Fibroblast of the conjunctiva (primary cell): ENCODE results near the gene ADAMTSL1.

ENCODE experiments used
- DNase-seq: peaks from one replicate; pipeline ENCODE4 v3.0.0-alpha.2; 2010; ENCODE audit warnings: low read depth

ADAMTSL1 gene

DNA sequence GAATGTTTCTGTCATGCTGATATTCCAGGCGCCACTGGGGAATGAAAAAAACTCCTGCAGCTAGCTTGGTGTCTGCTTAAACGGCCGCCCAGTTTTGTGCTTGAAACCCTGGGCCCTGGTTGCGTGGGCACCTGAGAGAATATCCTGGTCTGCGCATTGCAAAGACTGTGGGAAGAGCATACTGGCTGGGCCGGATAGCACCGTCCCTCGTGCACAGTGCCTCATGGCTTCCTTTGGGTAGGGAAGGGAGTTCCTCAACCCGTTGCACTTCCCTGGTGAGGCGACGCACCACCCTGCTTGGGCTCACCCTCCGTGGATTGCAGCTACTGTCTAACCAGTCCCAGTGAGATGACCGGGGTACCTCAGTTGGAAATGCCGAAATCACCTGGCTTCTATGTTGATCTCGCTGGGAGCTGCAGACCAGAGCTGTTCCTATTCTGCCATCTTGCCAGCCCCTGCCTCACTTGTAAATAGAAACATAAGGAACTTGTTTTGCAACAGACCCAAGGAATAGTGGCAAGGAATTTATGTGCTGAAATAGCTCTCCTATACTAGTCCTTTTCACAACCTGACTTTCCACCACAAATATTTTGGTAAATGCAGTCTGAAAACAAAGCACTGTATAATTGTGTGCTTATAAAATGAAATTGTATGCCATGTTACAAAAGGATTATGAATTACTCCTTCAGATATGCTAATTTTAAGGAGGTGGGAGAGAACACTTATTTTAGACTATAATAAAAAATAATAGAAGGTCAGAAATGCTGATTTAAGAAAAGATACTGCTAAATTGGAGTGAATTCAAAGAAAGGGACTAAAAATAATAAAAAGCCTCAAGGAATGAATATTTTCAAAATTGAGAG, 90.3 kb downstream of the ADAMTSL1 start:
- DNase-seq, result no peak

DNA sequence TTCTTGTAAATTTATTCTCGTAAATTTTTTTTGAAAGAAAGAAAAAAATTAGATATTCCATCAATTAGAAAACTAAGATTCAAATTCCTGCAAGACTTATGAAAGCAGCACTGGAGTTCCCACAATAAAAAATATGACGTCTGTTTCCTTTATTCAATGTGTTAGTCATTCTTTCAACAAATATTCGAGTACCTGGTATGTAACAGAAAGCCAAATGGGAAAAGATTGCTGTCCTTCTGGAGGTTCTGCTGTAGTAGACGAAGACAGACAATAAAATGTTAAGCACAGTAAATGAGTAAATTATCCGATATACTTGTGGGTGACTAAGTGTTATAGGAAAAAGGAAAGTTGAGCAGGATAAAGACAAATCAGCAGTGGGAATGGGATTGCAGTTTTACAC, 92.2 kb downstream of the ADAMTSL1 start:
- peak; percentile 4 for DNase-seq

DNA sequence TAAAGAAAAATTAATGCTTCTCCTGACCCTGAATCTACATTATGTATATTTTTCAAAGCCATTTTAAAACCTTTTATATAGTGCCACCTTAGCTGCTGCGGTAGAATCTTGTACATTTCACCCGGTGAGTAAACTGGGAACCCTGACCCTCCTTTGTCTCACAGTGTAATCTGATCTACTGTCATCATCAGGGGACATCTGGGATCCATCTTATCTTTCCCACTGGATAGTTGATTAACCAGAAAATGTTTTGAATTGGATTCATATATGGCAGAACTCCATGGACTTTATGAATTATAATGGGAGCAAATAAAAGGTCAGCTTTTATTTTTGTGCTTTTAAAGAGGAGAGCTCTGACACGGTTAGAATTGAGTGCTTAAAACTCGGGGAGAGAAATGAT, 95.0 kb downstream of the ADAMTSL1 start:
- no peak for DNase-seq

DNA sequence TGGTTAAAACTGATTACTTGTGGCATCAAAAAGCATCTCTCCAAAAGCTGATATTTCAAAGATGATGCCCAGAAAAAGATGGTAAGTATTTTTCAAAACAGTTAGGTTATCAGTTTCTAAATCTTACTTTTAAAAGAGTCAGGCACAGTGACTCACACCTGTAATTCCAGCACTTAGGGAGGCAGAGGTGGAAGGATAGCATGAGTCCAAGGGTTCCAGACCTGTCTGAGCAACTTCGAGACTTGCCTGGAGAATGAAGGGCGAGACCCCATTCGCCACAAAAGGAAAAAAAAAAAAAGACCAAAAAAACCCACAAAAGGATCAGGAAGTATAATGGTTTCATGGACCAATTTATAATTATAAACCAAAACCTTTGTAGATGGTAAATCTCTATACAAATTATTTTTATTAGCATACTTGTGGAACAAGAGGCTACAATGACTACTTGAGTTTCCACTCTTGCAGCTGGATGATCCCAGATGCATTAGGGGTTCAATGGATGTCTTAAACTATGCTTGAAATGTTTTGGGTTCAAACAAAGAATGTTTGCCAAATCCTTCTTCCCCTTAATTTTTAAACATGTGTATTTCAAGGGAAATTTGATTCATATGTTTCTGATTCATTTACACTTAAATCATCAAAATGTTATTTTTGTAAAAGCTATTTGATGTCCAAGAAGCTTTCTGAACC, 96.1 kb downstream of the ADAMTSL1 start:
- DNase-seq, result peak; percentile 5

DNA sequence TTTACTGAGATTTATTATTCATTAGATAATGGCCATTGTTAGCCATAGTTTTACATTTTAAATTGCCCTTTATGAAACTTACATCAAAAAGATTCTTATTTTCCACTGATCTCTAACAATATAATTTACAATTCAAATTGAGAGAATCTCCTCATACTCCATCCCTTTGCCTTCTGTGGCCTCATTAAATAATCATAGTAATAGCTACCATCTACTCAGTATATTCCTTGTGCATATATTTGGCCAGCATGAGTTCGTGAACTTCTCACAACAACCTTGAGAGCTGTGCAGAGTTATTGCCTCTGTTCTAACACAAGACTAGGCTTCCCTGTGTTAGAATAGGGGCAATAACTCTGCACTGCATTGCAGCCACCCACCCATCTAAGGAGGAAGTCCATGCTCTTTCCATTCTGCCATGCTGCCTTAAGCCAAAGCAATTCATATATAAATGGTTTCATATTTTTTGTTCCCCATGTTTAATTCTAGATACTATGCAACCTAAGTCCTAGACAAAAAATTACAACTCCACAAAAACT, 99.1 kb downstream of the ADAMTSL1 start:
- no peak for DNase-seq

DNA sequence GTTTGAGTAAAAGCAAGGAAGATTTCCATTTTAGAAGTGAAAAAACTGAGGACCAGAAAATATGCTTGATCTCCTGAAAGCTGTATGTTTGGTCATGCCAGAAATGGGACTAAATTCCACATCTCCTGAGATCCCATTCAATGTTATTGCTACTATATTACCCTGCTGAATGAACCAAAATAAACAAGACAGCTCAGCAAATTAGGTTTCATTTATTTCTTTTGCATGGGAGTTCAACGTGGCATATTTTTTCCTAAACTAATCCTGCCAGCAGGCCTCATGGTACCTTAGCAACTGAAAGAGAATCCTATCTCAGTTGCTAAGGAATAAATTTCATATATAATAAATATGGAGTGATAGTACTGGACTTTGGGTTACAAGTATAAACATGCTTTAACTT, 101.7 kb downstream of the ADAMTSL1 start:
- no peak for DNase-seq

DNA sequence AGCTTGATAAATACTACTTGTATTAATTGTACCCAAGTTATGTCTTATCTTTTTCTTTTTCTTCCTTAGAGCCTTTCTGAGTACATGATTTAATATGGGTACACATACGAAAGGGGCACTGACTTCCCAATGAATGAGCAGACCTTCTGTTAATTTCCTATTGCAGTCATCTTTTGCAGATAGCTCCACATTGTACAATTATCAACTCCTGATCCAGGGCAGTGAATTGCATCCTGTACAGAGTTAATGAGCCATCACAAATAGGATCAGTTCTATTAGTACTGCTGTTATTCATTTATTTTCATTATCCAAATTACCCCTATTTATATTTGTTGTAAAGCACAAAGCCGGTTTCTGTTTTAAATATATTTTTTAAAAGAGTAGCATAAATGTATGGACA, 105.6 kb downstream of the ADAMTSL1 start:
- DNase-seq, result no peak

DNA sequence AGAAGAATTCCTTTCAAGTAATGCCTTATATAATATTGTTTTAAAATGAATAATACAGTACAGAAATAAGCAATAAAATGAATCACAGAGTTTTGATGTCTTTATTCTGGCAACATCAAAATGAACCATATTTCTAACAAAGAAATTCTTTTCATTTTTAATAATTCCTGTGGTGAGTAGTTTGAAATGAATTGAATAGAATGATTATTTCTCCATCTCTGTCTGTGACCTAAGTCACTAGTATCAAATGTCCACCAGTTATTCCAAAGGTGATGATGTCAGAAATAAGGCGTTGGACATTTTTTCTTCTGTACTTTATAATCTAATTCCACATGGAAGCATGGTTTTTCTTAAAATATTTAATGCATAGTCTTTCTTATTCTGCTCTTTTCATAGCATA, 106.2 kb downstream of the ADAMTSL1 start:
- DNase-seq, result no peak

DNA sequence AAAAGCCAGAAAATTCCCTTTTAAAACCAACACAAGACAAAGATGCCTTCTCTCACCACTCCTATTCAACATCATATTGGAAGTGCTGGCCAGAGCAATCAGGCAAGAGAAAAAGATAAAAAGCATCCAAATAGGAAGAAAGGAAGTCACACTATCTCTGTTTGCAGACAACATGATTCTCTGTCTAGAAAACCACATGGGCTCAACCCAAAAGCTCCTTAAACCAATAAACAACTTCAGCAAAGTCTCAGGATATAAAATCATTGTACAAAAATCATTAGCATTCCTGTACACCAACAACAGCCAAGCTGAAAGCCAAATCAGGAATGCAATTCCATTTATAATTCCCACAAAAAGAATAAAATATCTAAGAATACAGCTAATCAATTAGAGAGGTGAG, 112.0 kb downstream of the ADAMTSL1 start:
- DNase-seq, result no peak

DNA sequence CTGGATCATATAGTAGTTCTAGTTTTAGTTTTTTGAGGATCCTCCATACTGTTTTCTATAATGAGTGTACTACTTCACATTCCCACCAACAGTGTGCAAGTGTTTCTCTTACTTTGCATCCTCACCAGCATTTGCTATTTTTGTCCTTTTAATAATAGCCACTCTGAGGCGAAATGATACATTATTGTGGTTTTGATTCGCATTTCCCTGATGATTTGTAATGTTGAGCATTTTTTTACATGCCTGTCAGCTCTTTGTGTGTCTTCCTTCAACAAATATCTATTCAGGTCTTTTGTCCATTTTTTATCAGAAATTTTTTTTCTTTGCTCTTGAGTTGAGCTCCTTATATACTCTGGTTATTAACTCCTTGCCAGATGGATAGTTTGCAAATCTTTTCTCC, 114.0 kb downstream of the ADAMTSL1 start:
- no peak for DNase-seq

DNA sequence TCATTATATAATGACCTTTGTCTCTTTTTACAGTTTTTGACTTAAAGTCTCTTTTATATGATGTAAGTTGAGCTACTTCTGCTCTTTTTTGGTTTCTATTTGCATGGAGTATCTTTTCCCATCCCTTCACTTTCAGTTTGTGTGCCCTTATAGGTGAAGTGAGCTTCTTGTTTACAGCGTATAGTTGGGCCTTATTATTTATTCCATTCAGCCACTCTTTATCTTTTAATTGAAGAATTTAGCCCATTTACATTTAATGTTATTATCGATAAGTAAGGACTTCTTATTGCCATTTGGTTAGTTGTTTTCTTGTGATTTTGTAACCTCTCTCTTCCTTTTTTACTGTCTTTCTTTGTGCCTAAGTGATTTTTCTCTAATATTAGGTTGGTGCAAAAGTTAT, 117.3 kb downstream of the ADAMTSL1 start:
- DNase-seq, result no peak

DNA sequence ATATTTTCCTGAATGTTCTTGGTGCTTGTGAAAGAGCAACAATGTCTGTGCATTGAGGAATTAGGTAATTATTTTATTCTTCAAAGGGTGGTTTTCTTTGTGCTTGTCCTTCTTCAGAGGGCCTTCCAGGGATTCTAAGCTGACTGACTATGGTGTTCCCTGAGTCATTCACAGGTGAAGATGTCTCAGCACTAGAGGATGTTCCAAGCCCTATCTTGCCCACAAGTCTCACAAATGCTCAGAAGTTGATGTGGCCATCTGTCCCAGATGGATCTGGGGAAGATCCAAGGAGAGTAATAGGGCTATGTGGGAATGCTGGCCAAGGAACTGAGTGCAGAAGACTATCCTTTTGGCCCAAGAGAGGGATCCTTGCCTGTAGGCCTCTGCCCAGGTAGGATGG, 120.9 kb downstream of the ADAMTSL1 start:
- no peak for DNase-seq

DNA sequence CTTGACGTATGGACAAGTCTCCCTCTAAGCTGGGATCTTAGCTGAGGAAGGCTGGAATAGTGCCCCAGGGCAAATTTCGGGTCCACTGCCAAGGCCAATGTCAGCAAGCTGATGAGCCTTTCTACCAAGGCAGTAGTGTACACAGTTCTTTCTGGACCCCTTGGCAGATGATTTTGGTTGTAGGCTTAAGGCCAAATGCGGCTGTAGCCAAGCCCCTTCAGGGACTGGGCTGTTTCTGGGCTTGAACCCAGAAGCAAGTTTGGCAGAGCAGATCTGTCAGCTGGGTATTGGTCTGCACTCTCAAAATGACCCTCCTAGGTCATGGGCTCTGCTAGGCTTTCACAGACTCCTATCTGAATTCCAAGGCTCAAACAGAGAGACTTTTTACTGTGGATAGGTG, 121.6 kb downstream of the ADAMTSL1 start:
- peak; percentile 41 for DNase-seq

DNA sequence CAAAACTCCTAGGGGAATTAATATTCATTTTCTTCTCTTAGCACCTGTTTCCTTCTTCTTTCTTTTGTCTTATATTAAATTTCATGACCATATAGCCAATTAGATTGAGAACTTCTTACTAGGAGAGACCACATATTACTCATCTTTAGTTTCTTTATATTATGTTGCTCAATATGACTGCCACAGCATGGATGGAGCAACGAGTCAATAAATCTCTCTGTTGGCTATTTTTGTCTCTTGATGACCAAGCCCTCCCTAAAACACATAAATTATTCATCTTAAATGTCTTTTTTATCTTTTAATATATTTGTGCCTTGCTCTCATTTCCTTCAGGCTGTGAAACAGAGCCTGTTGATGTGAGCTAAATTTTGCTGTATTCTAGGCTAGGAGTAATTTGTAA, 123.0 kb downstream of the ADAMTSL1 start:
- DNase-seq, result no peak

DNA sequence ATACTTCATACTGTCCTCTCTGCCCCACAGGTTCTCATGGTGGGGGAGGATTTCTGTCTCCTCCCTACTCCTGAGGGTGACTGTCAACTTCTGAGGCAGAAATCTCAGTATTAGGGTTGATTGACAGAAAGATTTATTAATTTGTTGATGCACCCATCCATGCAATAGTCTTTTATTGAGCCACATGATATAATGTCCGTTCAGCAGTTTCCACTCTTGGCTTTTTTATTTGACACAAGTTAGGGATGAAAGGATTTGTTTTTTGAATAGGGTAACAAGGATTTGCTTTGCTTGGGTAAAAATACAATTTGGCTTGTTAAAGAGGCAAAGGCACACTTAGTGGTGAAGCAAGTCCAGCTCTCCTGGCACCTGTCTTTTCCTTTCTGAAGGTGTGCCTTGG, 125.0 kb downstream of the ADAMTSL1 start:
- no peak for DNase-seq

DNA sequence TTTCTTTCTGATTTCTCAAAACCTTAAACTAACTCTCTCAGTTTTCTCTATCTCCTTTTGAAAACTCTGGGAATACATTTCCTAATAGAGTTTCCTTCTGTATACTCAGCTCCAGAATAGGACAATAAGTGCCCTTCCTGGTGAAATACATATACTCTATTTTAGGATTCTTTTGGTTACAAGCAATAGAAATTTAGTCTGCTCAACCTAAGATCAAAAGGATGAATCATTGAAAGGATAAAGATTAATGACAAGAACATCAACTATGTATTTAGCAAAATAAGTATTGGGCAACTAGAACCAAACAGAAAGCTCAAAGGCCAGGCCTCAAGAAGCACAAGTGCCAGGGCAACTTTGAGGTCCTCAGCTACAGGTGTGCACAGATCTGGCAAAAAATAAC, 127.1 kb downstream of the ADAMTSL1 start:
- DNase-seq, result no peak

DNA sequence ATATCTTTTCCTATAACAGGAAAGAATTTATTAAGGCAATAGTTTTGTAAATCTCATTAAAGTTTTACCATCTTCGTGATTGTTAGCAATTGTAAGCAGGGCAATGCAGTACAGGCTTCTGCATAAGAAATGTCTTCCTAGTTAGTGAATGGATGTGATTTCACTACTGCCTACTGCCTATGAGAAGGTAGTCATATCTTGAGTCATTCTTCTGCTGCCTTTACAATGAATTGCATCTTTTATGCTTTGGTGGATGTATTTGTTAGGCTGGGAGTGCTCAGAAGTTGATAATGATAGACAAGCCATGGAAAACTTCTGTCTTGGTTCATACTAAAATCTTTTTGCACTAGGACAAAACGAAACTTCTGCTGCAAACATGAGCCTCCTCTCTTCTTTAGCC, 128.0 kb downstream of the ADAMTSL1 start:
- no peak for DNase-seq

DNA sequence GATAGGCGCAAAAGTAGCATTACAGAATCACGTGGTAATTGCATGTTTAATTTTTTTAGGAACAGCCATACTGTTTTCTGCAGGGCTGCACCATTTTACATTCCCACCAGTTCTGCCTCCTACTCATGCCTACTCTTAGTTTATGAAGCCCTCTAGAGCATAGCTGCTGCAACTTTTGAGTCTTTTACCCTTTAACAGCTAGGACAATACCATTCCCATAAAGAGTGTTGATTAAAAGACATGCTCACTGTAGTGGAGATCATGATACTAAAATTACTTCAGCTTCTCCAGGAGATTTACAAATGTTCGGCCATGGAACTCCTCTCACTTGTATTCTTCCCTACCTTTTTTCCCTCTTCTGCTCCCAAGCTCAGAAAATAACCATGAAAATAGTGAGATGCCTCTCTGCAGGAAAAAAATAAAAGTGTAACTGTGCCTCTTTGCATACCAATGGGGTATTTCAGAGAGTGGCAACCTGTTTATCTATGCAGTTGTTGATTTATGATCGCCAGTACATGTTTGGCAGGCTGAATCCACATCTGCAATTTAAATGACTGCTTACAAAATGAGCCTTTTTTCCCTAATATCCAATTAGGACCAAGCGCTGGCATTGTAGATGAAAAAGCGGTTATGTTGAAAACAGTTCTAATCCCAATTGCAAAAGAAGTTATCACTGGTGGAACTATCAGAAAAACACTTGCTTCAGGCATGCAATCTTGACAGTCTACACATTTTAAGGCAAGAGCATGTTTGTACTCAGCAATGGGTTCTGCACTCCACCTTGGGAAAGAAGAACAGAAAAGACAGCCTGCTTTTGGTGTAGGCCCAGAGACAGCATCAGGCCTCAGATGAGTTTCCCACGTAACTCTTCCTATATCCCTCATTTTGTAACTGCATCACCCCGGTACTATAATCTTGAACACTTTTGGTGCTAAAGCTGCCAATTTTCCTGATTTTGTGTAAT, 131.1 kb downstream of the ADAMTSL1 start:
- DNase-seq, result no peak

DNA sequence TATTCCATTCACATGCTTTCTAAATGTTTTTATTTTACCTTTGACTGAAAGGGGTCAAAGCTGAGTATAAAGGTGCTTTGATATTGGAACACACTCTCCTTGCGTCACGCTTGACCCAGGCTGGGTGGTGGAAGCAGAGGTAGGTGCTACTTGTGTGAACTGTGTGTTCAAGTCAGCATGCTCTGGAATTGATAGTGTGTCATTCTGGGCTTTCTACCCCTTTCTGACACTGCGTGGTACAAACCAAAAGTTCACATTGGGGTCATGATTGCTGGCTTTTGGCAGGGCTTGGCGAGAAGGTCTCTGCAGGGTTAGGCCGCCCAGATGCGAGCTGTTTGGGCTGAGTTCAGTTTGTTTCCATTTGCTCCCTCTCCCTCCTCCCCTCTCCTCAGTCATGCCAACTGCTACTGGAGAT, 131.8 kb downstream of the ADAMTSL1 start:
- DNase-seq, result peak; percentile 57

DNA sequence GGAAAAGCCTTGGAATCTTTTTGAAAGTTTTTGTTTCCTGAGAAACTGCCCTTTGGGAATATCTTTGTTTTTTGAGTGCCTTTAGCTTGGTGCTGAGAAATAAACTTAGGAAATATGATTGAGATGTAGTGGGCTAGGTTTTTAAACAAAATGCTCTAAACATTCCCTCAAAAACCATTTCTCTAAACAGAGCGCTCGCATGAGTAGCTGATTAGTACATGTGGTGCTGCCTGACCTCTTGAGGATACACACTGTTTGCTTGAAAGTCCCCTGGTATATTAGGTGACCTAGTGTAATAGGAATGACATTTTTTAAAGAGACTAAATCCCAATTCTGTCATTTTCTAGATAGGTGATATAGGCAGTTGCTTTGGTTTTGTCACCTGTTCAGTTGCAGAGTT, 132.3 kb downstream of the ADAMTSL1 start:
- no peak for DNase-seq

DNA sequence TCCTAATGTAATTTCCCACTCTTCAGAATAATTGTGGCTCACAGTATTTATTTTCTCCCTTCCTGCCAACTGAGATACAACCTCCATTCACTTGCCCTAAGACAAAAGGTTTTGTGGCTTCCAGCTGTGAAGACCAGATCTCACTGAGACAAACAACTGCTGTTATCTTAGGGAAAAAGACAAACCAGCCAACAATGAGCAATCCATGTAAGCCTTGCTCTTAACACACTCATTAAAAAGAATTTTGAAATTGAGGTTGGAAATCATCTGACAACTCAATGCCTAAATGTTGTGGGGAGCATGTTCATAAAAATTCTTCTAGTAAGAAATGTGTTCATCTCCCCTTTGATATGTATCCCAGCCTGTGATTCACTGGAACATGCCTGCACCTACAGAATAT, 132.9 kb downstream of the ADAMTSL1 start:
- DNase-seq, result no peak

DNA sequence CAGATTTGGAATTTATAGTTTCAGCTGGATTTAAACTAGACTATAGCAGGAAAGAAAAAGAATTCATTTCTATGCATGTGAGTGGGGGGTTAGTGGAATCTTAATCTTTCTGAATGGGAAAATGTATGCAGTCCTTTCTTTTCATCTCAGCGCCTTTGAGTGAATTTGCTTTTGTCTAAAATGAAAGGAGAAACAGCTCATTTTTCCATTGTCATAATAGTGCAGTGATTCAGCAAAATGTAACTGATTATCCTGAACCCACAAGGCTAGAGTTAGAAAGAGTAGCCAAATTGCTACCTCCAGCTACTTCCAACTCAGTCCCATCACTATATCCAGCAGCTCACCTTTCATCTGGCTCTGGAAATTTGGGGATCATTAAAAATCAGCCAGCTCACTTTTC, 134.4 kb downstream of the ADAMTSL1 start:
- no peak for DNase-seq
